Liver (tissue), 3 donors: Measurements from ENCODE around the gene KSR1.

Source experiments
- ATF3 ChIP-seq: IDR thresholded peaks from 2 replicates; pipeline ENCODE4 v1.6.1; 2016; ENCODE audit warnings: antibody characterized with exemption
- EGR1 ChIP-seq, 2 donors: IDR thresholded peaks; 2 replicates each; pipeline ENCODE4 v1.6.1; 2016 to 2018; ENCODE audit warnings: antibody characterized with exemption in 2 of 2, low read depth in 2 of 2
- HNF4A ChIP-seq, 2 donors: conservative IDR thresholded peaks; 2 replicates each; pipeline ENCODE4 v1.6.1; 2016; ENCODE audit warnings: antibody characterized with exemption in 2 of 2, mild to moderate bottlenecking in 2 of 2
- MAX ChIP-seq: IDR thresholded peaks from 2 replicates; pipeline ENCODE4 v1.6.1; 2016; ENCODE audit warnings: antibody characterized with exemption
- RAD21 ChIP-seq, 2 donors: IDR thresholded peaks; 2 replicates each; pipeline ENCODE4 v1.6.1; 2016; ENCODE audit warnings: antibody characterized with exemption in 2 of 2, mild to moderate bottlenecking in 2 of 2
- SP1 ChIP-seq: IDR thresholded peaks from 2 replicates; pipeline ENCODE4 v1.6.1; 2018; ENCODE audit warnings: antibody characterized with exemption, mild to moderate bottlenecking
- TAF1 ChIP-seq: conservative IDR thresholded peaks from 2 replicates; pipeline ENCODE4 v1.6.1; 2016; ENCODE audit warnings: antibody characterized with exemption, mild to moderate bottlenecking
- YY1 ChIP-seq: IDR thresholded peaks from 2 replicates; pipeline ENCODE4 v1.6.1; 2016; ENCODE audit warnings: antibody characterized with exemption, mild to moderate bottlenecking
- TF ChIP-seq, protein P1 (sequence below): fragments of 150-350 bp; IDR thresholded peaks from 2 replicates; pipeline ENCODE4 v1.5.1; 2017; ENCODE audit warnings: improper control_type of control experiment, low read depth, low read length; ENCODE audit not compliant: missing input control
- TF ChIP-seq, protein P2 (sequence below): IDR thresholded peaks from 2 replicates; pipeline ENCODE4 v1.6.1; 2016; ENCODE audit warnings: antibody characterized with exemption, mild to moderate bottlenecking
- donor health status: healthy.
- donor health status: healthy.

DNA sequence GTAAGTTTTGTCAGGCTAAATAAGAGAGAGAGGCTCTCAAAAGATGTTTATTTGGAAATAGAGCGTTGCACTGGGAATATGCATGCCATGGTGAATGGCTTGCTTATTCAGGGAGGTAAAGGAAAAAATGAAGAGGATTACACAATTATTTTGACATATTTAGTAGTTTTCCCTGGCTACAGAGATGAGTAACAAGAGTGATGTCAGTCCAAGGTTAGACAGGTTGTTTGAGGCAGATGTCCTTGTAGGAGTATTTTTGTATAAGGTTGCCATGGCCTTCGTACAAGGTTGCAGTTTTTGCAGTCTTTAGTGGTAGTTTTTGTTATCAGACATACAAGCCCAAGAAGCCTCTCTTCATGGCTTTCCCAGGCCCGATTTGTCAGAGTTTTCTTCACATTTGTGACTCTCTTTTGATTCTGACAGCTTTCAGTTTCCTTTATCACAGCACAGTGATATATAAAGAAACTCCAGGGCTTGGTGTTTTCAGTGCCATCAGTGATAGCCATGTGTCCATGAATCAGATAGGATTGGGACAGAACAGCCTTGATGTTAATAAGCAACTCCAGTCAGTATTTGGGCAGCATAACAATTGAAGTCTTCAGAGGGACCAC lies 156.0 kb downstream of the KSR1 start:
- no peak for TF ChIP-seq MAX
- no peak for TF ChIP-seq SP1
- no peak for TF ChIP-seq TAF1
- TF ChIP-seq, protein P1, sequence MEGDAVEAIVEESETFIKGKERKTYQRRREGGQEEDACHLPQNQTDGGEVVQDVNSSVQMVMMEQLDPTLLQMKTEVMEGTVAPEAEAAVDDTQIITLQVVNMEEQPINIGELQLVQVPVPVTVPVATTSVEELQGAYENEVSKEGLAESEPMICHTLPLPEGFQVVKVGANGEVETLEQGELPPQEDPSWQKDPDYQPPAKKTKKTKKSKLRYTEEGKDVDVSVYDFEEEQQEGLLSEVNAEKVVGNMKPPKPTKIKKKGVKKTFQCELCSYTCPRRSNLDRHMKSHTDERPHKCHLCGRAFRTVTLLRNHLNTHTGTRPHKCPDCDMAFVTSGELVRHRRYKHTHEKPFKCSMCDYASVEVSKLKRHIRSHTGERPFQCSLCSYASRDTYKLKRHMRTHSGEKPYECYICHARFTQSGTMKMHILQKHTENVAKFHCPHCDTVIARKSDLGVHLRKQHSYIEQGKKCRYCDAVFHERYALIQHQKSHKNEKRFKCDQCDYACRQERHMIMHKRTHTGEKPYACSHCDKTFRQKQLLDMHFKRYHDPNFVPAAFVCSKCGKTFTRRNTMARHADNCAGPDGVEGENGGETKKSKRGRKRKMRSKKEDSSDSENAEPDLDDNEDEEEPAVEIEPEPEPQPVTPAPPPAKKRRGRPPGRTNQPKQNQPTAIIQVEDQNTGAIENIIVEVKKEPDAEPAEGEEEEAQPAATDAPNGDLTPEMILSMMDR: no peak
- TF ChIP-seq YY1: no peak
- TF ChIP-seq ATF3: no peak
- TF ChIP-seq HNF4A (conservative IDR thresholded peaks at IDR 0.05): no peak
- TF ChIP-seq RAD21 (IDR thresholded peaks at IDR 0.05): no peak
- no peak for TF ChIP-seq EGR1 (IDR thresholded peaks at IDR 0.05; ENCODE audit: low read depth in 2 of 2)
- TF ChIP-seq, protein P2, sequence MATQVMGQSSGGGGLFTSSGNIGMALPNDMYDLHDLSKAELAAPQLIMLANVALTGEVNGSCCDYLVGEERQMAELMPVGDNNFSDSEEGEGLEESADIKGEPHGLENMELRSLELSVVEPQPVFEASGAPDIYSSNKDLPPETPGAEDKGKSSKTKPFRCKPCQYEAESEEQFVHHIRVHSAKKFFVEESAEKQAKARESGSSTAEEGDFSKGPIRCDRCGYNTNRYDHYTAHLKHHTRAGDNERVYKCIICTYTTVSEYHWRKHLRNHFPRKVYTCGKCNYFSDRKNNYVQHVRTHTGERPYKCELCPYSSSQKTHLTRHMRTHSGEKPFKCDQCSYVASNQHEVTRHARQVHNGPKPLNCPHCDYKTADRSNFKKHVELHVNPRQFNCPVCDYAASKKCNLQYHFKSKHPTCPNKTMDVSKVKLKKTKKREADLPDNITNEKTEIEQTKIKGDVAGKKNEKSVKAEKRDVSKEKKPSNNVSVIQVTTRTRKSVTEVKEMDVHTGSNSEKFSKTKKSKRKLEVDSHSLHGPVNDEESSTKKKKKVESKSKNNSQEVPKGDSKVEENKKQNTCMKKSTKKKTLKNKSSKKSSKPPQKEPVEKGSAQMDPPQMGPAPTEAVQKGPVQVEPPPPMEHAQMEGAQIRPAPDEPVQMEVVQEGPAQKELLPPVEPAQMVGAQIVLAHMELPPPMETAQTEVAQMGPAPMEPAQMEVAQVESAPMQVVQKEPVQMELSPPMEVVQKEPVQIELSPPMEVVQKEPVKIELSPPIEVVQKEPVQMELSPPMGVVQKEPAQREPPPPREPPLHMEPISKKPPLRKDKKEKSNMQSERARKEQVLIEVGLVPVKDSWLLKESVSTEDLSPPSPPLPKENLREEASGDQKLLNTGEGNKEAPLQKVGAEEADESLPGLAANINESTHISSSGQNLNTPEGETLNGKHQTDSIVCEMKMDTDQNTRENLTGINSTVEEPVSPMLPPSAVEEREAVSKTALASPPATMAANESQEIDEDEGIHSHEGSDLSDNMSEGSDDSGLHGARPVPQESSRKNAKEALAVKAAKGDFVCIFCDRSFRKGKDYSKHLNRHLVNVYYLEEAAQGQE: no peak
